Uterus (tissue), 2 donors: Measurements from ENCODE around the gene PCTP.

ENCODE experiments used
- CTCF ChIP-seq, 4 experiments: fragments of 200-600 bp in 2 of 4; fragments of 450-650 bp in 2 of 4; sonication (generic) in 2 of 4; IDR thresholded peaks; one replicate each; pipeline ENCODE4 v1.5.1; 2016 to 2019; ENCODE audit warnings: antibody characterized with exemption in 4 of 4, mild to moderate bottlenecking in 2 of 4, moderate library complexity in 1 of 4
- POLR2A ChIP-seq, 2 donors: fragments of 450-650 bp; IDR thresholded peaks; one replicate each; pipeline ENCODE4 v1.6.1; 2016; ENCODE audit warnings: antibody characterized with exemption in 2 of 2, mild to moderate bottlenecking in 1 of 2, moderate library complexity in 1 of 2

GRCh38 chr17:55709440-55709839, 41.4 kb upstream of the PCTP start:
- TF ChIP-seq POLR2A (IDR thresholded peaks at IDR 0.05) (no peak), CTCF (IDR thresholded peaks at IDR 0.05) (no peak)
